GM12873 (cell line): Measurements from ENCODE around the gene CES4A.

ENCODE experiments used
- TF ChIP-seq, protein P1 (sequence below): IDR thresholded peaks from 2 replicates; pipeline ENCODE4 v1.5.1; 2012; ENCODE audit warnings: low read depth, mild to moderate bottlenecking, moderate library complexity, low read length, control low read depth; ENCODE audit not compliant: insufficient read depth; ENCODE audit errors: missing control alignments

The CES4A gene

DNA sequence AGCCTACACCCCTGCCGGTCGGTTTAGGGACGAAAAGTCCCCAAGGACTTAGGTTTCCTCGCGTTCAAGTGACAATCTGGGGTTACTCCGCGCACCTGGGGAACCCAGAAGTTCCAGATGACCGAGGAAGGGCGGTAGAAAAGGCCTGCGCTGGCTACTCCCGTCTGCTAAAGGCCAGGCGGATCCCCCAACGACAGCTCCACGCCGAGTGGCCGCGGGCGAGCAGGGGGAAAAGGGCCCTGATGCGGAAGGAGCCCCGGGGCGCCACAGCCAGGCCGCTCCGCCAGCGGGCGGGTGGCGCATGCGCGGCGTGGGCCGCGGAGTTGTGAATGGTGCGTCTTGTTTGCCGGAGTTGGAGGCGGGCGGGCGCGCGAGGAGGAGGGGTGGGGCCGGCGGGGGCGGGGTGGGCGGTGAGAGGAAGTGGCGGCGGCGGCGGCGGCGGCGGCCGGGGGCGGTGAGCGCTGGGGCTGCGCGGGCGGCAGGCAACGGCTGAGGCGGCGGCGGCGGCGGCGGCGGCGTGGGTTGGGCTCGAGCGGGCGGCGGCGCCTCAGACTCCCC, 40.4 kb downstream of the CES4A start, which contains the start of gene CBFB:
Gene CBFB (plus strand): TSS at position 454 of the 558 bp plus-strand sequence. CDS start 259 bp downstream, outside the sequence.
- TF ChIP-seq, protein P1, sequence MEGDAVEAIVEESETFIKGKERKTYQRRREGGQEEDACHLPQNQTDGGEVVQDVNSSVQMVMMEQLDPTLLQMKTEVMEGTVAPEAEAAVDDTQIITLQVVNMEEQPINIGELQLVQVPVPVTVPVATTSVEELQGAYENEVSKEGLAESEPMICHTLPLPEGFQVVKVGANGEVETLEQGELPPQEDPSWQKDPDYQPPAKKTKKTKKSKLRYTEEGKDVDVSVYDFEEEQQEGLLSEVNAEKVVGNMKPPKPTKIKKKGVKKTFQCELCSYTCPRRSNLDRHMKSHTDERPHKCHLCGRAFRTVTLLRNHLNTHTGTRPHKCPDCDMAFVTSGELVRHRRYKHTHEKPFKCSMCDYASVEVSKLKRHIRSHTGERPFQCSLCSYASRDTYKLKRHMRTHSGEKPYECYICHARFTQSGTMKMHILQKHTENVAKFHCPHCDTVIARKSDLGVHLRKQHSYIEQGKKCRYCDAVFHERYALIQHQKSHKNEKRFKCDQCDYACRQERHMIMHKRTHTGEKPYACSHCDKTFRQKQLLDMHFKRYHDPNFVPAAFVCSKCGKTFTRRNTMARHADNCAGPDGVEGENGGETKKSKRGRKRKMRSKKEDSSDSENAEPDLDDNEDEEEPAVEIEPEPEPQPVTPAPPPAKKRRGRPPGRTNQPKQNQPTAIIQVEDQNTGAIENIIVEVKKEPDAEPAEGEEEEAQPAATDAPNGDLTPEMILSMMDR, result peak; percentile 48

DNA sequence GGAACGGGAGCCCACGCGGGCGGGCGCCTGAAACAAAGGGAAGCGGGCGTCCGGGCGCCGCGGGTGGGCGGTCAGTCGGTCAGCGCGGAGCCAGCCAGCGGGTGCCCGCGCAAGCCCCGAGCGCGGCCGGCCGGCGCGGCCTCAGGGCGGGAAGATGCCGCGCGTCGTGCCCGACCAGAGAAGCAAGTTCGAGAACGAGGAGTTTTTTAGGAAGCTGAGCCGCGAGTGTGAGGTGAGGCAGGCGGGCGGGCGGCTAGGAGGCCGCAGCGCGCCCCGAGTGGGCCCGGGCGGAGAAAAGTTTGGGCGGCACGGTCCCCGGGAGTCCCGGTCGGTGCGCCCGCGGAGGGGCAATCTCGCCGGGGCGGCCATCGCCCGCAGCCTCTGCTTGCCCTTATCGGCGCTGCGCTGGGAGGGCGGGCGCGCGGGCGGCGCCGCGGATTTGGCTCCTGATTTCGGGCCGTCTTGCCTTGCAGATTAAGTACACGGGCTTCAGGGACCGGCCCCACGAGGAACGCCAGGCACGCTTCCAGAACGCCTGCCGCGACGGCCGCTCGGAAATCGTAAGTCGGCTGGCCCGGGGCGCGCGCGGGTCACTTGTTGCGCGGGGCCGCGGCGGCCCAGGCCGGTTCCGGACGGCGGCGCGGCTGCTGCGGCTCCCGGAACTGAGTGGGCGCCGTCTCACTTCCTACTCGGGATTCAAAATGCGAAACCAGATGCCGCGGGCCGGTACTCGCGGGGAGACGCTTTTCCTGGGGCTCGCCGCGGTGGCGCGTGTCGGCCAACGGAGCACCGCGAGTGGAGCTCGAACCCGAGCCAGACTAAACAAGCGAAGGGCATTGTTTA, 41.1 kb downstream of the CES4A start:
- TF ChIP-seq, protein P1, result no peak

DNA sequence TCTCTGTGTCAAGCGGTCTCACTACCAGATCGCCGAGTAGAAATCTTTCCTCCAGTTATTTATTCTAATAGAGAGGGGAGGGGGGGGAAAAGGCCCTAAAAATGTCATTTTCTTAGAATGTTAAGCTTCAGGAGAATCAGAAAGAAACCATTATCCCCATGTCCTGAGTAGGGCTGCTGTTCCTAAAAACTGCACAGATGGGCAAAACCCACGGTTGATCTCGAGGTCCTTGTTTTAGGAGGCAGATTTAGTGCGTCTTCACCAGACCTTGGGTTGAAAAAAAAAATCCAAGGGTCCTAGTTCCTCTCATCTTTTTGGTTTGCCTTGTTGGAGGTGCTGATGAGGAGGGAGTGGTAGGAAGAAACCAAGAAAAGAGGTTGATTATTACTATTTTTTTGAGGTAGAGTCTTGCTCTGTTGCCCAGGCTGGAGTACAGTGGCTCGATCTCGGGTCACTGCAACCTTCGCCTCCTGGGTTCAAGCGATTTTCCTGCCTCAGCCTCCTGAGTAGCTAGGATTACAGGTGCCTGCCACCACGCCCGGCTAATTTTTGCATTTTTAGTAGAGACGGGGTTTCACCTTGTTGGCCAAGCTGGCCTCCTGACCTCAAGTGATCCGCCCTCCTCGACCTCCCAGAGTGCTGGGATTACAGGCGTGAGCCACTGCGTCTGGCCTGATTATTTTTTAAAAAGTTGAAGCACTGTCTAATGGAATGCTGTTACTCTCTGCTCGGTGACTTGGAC, 42.0 kb downstream of the CES4A start:
- TF ChIP-seq, protein P1, result no peak

DNA sequence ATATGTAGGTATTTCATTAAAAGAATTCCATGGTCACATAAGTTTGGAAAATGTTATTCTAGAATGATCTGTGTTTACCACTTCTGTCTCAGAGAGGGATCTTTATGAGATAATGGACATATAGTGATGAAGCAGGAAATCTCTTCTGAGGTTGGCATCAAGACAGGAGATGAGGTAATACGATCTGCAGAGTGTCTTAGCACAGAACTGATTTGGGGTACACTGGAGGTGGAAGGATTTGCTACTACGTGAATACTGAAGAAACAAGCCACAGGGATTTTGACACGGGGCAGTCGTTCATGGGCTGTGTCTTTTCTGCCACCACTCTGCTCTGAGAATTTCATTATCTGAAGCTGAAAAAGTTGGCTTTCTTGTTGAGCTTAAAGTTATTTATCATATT, 46.1 kb downstream of the CES4A start:
- TF ChIP-seq, protein P1, result no peak

DNA sequence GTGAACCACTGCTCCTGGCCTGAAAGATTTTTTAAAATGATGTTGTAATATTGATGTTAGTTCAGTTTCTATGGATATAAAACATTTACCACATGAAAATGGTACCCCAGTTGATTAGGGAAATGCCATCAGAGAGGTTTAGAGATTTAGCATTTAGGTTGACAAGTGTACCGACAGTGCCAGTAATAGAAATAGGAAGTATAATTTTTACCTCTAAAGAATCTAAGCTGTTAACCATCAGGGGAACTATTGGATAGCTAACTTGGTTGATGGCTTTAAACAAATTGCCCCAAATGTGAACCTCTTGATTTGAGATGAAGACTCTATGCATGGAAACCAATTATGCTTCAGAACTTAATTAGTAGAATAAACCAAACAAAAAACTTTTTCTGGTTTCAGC, 47.0 kb downstream of the CES4A start:
- TF ChIP-seq, protein P1, result no peak

DNA sequence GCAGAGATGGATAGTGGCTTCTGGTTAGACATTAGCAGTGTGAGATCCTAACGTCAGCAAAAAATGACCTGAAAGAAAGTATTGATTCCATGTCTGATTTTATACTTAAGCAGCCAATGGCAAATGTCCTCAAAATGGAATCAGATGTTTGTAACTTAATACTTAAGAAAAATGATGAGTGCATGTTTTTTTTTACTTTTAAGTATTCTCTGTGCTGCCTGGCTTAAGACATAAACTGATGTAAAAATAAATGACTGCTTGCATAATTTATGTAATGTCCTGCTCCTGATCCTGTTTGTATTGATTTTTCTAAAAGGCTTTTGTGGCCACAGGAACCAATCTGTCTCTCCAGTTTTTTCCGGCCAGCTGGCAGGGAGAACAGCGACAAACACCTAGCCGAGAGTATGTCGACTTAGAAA, 47.9 kb downstream of the CES4A start:
- TF ChIP-seq, protein P1, result no peak

DNA sequence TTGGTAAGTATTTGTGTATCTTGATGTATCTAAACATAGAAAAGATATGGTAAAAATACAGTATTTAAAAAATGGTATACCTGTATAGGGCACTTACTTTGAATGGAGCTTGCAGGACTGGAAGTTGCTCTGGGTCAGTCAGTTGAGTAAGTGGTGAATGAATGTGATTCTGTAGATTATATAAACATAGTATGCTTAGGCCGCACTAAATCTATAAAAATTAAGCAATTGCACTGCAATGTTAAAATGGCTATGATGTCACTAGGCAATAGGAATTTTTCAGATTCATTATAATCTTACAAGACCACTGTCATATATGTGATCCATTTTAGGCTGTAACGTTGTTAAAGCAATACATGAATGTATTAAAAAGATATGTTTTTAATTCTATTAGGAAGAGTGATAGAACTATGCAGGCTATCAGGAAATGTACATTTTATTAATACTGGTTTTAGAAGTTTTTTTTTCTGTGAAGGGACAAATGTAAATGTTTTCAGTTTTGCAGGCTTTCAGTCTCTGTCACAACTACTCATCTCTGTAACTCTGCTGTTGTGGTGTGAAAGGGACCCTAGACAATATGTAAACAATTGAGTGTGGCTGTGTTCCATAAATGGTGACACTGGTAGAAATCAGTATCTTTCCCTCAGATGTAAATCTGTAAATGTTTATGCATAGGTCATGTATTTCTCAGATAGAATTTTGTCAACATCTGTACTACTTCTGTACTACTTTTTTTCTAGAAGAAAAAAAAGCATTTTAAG, 51.1 kb downstream of the CES4A start:
- TF ChIP-seq, protein P1, result no peak
